Measurements from ENCODE around the gene LRP1-AS. TPM values are rescaled to one million over a fixed set of nuclear protein-coding genes. Genes with fewer than 3 reads are reported as not detected.

The LRP1-AS gene
- total and polyA plus RNA-seq, 2 experiments from 2014 or later, result 0.59 TPM; not detected in 1

DNA sequence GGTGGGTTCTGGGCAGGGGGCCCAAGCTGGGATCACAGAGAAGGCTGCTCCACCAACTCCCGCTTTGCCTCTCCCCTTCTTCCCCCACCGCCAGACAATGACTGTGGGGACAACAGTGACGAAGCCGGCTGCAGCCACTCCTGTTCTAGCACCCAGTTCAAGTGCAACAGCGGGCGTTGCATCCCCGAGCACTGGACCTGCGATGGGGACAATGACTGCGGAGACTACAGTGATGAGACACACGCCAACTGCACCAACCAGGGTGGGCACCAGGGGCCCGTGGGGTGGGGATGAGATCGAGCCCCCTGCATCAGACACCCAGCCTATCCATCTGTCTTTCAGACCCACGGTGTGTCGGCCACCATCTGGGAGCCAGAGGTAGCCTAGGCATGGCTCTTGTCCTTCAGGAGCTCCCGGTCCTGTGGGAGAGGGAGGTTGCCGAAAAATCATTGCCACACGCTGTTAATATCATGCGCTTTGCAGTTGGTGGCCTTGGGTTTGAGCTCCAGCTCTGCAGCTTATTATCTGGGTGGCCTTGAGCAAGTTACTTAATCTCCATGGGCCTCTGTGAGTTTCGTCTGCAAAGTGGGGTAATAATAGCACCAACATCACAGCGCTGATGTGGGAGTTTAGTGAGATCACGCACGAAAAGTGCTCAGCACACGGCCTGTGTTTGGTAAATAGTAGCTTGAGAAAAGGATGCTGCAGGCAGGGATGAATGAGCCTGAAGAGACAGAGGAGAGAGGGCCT, 21.8 kb upstream of the LRP1-AS start:
- no peak overlapping the region for H3K27ac ChIP-seq
- no peaks in the 10 kb centered on the region for H3K9me3 ChIP-seq (ENCODE audit: low read depth)
- TF ChIP-seq EZH2 (IDR thresholded peaks at IDR 0.05; ENCODE audit: borderline replicate concordance), result no peak
- no peak for TF ChIP-seq EZH2phosphoT487 (IDR thresholded peaks at IDR 0.05; ENCODE audit: low read depth, severe bottlenecking, unreplicated experiment)
- TF ChIP-seq, protein P1, sequence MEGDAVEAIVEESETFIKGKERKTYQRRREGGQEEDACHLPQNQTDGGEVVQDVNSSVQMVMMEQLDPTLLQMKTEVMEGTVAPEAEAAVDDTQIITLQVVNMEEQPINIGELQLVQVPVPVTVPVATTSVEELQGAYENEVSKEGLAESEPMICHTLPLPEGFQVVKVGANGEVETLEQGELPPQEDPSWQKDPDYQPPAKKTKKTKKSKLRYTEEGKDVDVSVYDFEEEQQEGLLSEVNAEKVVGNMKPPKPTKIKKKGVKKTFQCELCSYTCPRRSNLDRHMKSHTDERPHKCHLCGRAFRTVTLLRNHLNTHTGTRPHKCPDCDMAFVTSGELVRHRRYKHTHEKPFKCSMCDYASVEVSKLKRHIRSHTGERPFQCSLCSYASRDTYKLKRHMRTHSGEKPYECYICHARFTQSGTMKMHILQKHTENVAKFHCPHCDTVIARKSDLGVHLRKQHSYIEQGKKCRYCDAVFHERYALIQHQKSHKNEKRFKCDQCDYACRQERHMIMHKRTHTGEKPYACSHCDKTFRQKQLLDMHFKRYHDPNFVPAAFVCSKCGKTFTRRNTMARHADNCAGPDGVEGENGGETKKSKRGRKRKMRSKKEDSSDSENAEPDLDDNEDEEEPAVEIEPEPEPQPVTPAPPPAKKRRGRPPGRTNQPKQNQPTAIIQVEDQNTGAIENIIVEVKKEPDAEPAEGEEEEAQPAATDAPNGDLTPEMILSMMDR (IDR thresholded peaks at IDR 0.05; ENCODE audit: poor library complexity), result no peak
- H4K20me1 ChIP-seq (ENCODE audit: insufficient read depth, poor library complexity, severe bottlenecking), result peaks cover 2% of the 10 kb centered on the region
- no peak for DNase-seq (ENCODE audit: low spot score)
- H3K36me3 ChIP-seq (replicated peaks; ENCODE audit: insufficient read depth, low read depth), result peaks cover 2% of the 10 kb centered on the region
- no peaks in the 10 kb centered on the region for H3K4me1 ChIP-seq (ENCODE audit: insufficient read depth)
- H3K79me2 ChIP-seq, result no peaks in the 10 kb centered on the region
- WGBS (ENCODE audit: low lambda C conversion rate, missing lambda C conversion rate), result 95% methylated on average over 21 of the region's 23 CpGs
- no peaks in the 10 kb centered on the region for H3K27me3 ChIP-seq
- no peak overlapping the region for H3K4me3 ChIP-seq
- H2AFZ ChIP-seq, result no peak overlapping the region
- no peaks in the 10 kb centered on the region for H3K9me2 ChIP-seq (replicated peaks; ENCODE audit: insufficient read depth)
- no peak overlapping the region for H3K4me2 ChIP-seq

DNA sequence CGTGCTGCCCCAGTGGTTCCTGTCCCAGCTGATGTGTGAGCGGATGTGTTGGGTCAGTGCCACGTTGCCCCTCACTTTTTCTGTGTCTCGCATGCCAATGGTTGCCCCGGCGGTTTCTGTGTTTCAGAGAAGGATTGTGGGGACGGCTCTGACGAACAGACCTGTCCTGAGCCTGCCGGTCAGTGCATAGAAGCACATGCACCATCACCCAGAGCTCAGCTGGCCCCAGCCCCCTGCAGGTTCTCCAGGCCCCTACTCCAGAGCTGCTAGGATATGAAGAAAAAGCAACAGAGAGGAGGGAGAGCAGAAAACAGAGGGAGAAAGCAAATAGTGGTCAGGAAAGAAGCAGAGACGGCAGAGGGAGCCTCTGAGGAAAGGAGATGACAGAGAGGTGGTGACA, 20.6 kb upstream of the LRP1-AS start:
- H3K79me2 ChIP-seq, result no peaks in the 10 kb centered on the region
- peaks cover 7% of the 10 kb centered on the region for H3K36me3 ChIP-seq (replicated peaks; ENCODE audit: insufficient read depth, low read depth)
- TF ChIP-seq EZH2 (IDR thresholded peaks at IDR 0.05; ENCODE audit: borderline replicate concordance), result no peak
- TF ChIP-seq, protein P1 (IDR thresholded peaks at IDR 0.05; ENCODE audit: poor library complexity), result no peak
- TF ChIP-seq EZH2phosphoT487 (IDR thresholded peaks at IDR 0.05; ENCODE audit: low read depth, severe bottlenecking, unreplicated experiment), result no peak
- H3K27me3 ChIP-seq, result no peaks in the 10 kb centered on the region
- DNase-seq (ENCODE audit: low spot score), result no peak
- no peak overlapping the region for H3K4me3 ChIP-seq
- no peaks in the 10 kb centered on the region for H3K4me1 ChIP-seq (ENCODE audit: insufficient read depth)
- H3K4me2 ChIP-seq, result no peak overlapping the region
- H3K9me2 ChIP-seq (replicated peaks; ENCODE audit: insufficient read depth), result no peaks in the 10 kb centered on the region
- no peaks in the 10 kb centered on the region for H3K9me3 ChIP-seq (ENCODE audit: low read depth)
- no peak overlapping the region for H2AFZ ChIP-seq
- no peak overlapping the region for H3K27ac ChIP-seq
- 96% methylated on average over 10 of the region's 10 CpGs for WGBS (ENCODE audit: low lambda C conversion rate, missing lambda C conversion rate)
- H4K20me1 ChIP-seq (ENCODE audit: insufficient read depth, poor library complexity, severe bottlenecking), result peaks cover 2% of the 10 kb centered on the region

DNA sequence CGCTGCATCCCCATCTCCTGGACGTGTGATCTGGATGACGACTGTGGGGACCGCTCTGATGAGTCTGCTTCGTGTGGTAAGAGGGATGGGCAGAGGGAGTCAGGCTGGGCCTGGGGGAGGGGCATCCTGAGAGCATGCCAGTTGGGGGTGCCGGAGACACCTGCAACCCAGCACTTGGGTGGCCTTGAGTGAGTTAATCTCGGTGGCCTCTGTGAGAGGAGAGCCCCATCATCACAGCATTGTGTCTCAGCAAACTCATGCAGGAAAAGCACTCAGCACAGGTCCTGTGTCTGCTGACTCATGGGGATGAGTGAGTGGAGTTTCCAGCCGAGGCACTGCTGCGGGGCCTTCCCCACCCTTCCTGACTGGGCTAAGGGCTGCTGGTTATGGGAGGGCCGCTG, 19.6 kb upstream of the LRP1-AS start:
- Histone ChIP-seq H3K27me3 (no peaks in the 10 kb centered on the region), H3K27ac (no peak overlapping the region), H3K4me1 (ENCODE audit: insufficient read depth) (no peaks in the 10 kb centered on the region), H3K9me3 (ENCODE audit: low read depth) (no peaks in the 10 kb centered on the region), H3K36me3 (replicated peaks; ENCODE audit: insufficient read depth, low read depth) (peaks cover 7% of the 10 kb centered on the region), H3K79me2 (no peaks in the 10 kb centered on the region), H3K4me3 (no peak overlapping the region), H4K20me1 (ENCODE audit: insufficient read depth, poor library complexity, severe bottlenecking) (peaks cover 2% of the 10 kb centered on the region), H2AFZ (no peak overlapping the region), H3K9me2 (replicated peaks; ENCODE audit: insufficient read depth) (no peaks in the 10 kb centered on the region), H3K4me2 (no peak overlapping the region)
- DNase-seq (ENCODE audit: low spot score), result no peak
- no peak for TF ChIP-seq EZH2 (IDR thresholded peaks at IDR 0.05; ENCODE audit: borderline replicate concordance)
- no peak for TF ChIP-seq EZH2phosphoT487 (IDR thresholded peaks at IDR 0.05; ENCODE audit: low read depth, severe bottlenecking, unreplicated experiment)
- TF ChIP-seq, protein P1 (IDR thresholded peaks at IDR 0.05; ENCODE audit: poor library complexity), result no peak
- 82% methylated on average over 10 of the region's 10 CpGs for whole genome bisulfite sequencing (ENCODE audit: low lambda C conversion rate, missing lambda C conversion rate)

All from hepatocyte (in vitro differentiated cells).